WTC11 (cell line): Measurements from ENCODE around the gene KLF13. TPM values are rescaled to one million over a fixed set of nuclear protein-coding genes. Genes with fewer than 3 reads are reported as not detected.
A peak's percentile ranks its signal among the peaks of the same experiment; 100 is the strongest.

Source experiments
- ATAC-seq: fragments of 200-7000 bp; cut with Tn5 transposase; 2 replicates; pipeline ENCODE4 v1.10.0; 2021; ENCODE audit warnings: mild to moderate bottlenecking, moderate library complexity
- CTCF ChIA-PET: fragments of 300-600 bp; sonication (Branson Sonifier 250); formaldehyde crosslinking; loops from one replicate; lab custom pipeline; 2021; ENCODE audit warnings: antibody characterized with exemption; lab: Charles Lee
- POLR2A ChIA-PET: fragments of 350-600 bp; sonication (Branson Sonifier 250); formaldehyde crosslinking; loops from one replicate; lab custom pipeline; 2021; ENCODE audit warnings: antibody characterized with exemption; lab: Charles Lee
- DNase-seq: peaks from one replicate; pipeline ENCODE4 v3.0.0; 2021; ENCODE audit warnings: low spot score
- H3K27ac Mint-ChIP-seq: 2 replicates; pipeline ENCODE4 v1.8.0; 2021; ENCODE audit warnings: mixed read lengths
- H3K27me3 Mint-ChIP-seq: 2 replicates; pipeline ENCODE4 v1.8.0; 2021; ENCODE audit warnings: low read depth, mild to moderate bottlenecking, moderate library complexity, mixed read lengths
- H3K36me3 Mint-ChIP-seq: 2 replicates; pipeline ENCODE4 v1.8.0; 2021; ENCODE audit warnings: mixed read lengths
- H3K4me1 Mint-ChIP-seq: 2 replicates; pipeline ENCODE4 v1.8.0; 2022; ENCODE audit warnings: mixed read lengths
- H3K4me3 Mint-ChIP-seq: 2 replicates; pipeline ENCODE4 v1.8.0; 2021; ENCODE audit warnings: mild to moderate bottlenecking, moderate library complexity, mixed read lengths
- H3K9me3 Mint-ChIP-seq: 2 replicates; pipeline ENCODE4 v1.8.0; 2021; ENCODE audit warnings: mixed read lengths
- AFF4 ChIP-seq: sonication (generic); formaldehyde crosslinking; IDR thresholded peaks from 2 replicates; pipeline ENCODE4 v1.8.1; 2023; ENCODE audit warnings: mild to moderate bottlenecking, missing genetic modification reagents, borderline replicate concordance
- CREB1 ChIP-seq: sonication (generic); formaldehyde crosslinking; IDR thresholded peaks from 2 replicates; pipeline ENCODE4 v1.8.0; 2023; ENCODE audit warnings: mild to moderate bottlenecking, missing genetic modification reagents
- CTCF ChIP-seq: fragments of 200-600 bp; IDR thresholded peaks from 2 replicates; pipeline ENCODE4 v1.8.0; 2022; ENCODE audit warnings: antibody characterized with exemption
- E2F1 ChIP-seq: sonication (generic); formaldehyde crosslinking; IDR thresholded peaks from 2 replicates; pipeline ENCODE4 v1.8.0; 2022; ENCODE audit warnings: mild to moderate bottlenecking, missing genetic modification reagents
- FOXP1 ChIP-seq: sonication (generic); formaldehyde crosslinking; IDR thresholded peaks from 2 replicates; pipeline ENCODE4 v1.8.0; 2022; ENCODE audit warnings: missing genetic modification reagents, mild to moderate bottlenecking, moderate library complexity, borderline replicate concordance
- GRHL2 ChIP-seq: fragments of 250-450 bp; sonication (Bioruptor Pico); IDR thresholded peaks from 2 replicates; pipeline ENCODE4 v1.8.0; 2022; ENCODE audit warnings: mild to moderate bottlenecking, moderate library complexity; ENCODE audit not compliant: insufficient replicate concordance, severe bottlenecking
- GTF2I ChIP-seq: fragments of 250-450 bp; sonication (Bioruptor Pico); conservative IDR thresholded peaks from 2 replicates; pipeline ENCODE4 v1.4.0; 2021; ENCODE audit warnings: mild to moderate bottlenecking
- HMGA2 ChIP-seq: fragments of 250-450 bp; sonication (Bioruptor Pico); IDR thresholded peaks from 2 replicates; pipeline ENCODE4 v1.4.0; 2021; ENCODE audit warnings: mild to moderate bottlenecking, moderate library complexity
- NR2C2 ChIP-seq: sonication (generic); formaldehyde crosslinking; IDR thresholded peaks from 2 replicates; pipeline ENCODE4 v1.8.0; 2022; ENCODE audit warnings: mild to moderate bottlenecking, missing genetic modification reagents
- PRRX2 ChIP-seq: fragments of 250-450 bp; sonication (Bioruptor Pico); IDR thresholded peaks from 2 replicates; pipeline ENCODE4 v1.8.0; 2021; ENCODE audit warnings: mild to moderate bottlenecking
- RORB ChIP-seq: fragments of 250-450 bp; sonication (Bioruptor Pico); IDR thresholded peaks from 2 replicates; pipeline ENCODE4 v1.9.0; 2021; ENCODE audit warnings: mild to moderate bottlenecking
- TCF7 ChIP-seq: sonication (generic); formaldehyde crosslinking; IDR thresholded peaks from 2 replicates; pipeline ENCODE4 v1.8.0; 2022; ENCODE audit warnings: mild to moderate bottlenecking, low read depth, missing genetic modification reagents, moderate library complexity
- TEAD1 ChIP-seq: sonication (generic); formaldehyde crosslinking; IDR thresholded peaks from 2 replicates; pipeline ENCODE4 v1.8.0; 2022; ENCODE audit warnings: mild to moderate bottlenecking, missing genetic modification reagents
- USF1 ChIP-seq: sonication (generic); formaldehyde crosslinking; IDR thresholded peaks from 2 replicates; pipeline ENCODE4 v1.8.0; 2022; ENCODE audit warnings: mild to moderate bottlenecking, missing genetic modification reagents
- ZMAT4 ChIP-seq: fragments of 250-450 bp; sonication (Bioruptor Pico); IDR thresholded peaks from 2 replicates; pipeline ENCODE4 v1.9.0; 2021; ENCODE audit warnings: mild to moderate bottlenecking
- ZNF317 ChIP-seq: sonication (generic); formaldehyde crosslinking; IDR thresholded peaks from 2 replicates; pipeline ENCODE4 v1.8.1; 2023; ENCODE audit warnings: low read depth, mild to moderate bottlenecking, moderate library complexity, missing genetic modification reagents, borderline replicate concordance
- ZNF396 ChIP-seq: fragments of 250-450 bp; sonication (Bioruptor Pico); IDR thresholded peaks from 2 replicates; pipeline ENCODE4 v1.8.0; 2021; ENCODE audit warnings: mild to moderate bottlenecking, moderate library complexity, borderline replicate concordance
- ZNF423 ChIP-seq: fragments of 250-450 bp; sonication (Bioruptor Pico); IDR thresholded peaks from 2 replicates; pipeline ENCODE4 v2.1.2; 2022; ENCODE audit warnings: mild to moderate bottlenecking, moderate library complexity
- total RNA-seq: library from RNA; stranded (reverse); gene quantifications from 3 replicates; pipeline ENCODE4 v1.2.3, GENCODE V29; 2021

Gene KLF13
- total RNA-seq, 1 experiment from 2014 or later = 38.1 TPM

- TF ChIP-seq AFF4 (no peak), NR2C2 (no peak), ZNF423 (CRISPR knock-in tag) (no peak)
Observed at GRCh38 chr15:31387479-31388118, 61.0 kb downstream of the KLF13 start (continued).

- ChIA-PET CTCF (interaction anchor here (0.9 to 1.8 kb wide), 4 partner anchors 24 to 189 kb away, joined by 3 to 9 read pairs (median 3); no protein-coding TSS in a partner anchor), POLR2A (interaction anchor here (0.8 kb wide), 1 partner anchor 183 kb away, joined by 3 read pairs; no protein-coding TSS in a partner anchor)
- Mint-ChIP-seq H3K27ac (no peak overlapping the region), H3K9me3 (peaks cover 15% of the 10 kb centered on the region), H3K4me1 (peaks cover 12% of the 10 kb centered on the region), H3K4me3 (no peak overlapping the region), H3K27me3 (peaks cover 39% of the 10 kb centered on the region), H3K36me3 (peaks cover 7% of the 10 kb centered on the region)
- ATAC-seq = no peak
- DNase-seq = no peak
- TF ChIP-seq CTCF = no peak
- no peak for TF ChIP-seq RORB (CRISPR knock-in tag)
- TF ChIP-seq E2F1 = no peak
Observed at GRCh38 chr15:31389576-31389975, 62.9 kb downstream of the KLF13 start.

- POLR2A ChIA-PET = interaction anchor here (0.8 kb wide), 1 partner anchor 183 kb away, joined by 3 read pairs; no protein-coding TSS in a partner anchor
- Mint-ChIP-seq H3K27me3 (peaks cover 42% of the 10 kb centered on the region), H3K9me3 (peaks cover 15% of the 10 kb centered on the region)
- CTCF ChIA-PET = interaction anchor here (0.9 to 1.8 kb wide), 4 partner anchors 24 to 190 kb away, joined by 3 to 9 read pairs (median 3); no protein-coding TSS in a partner anchor
- ATAC-seq = no peak
- TF ChIP-seq GTF2I (CRISPR knock-in tag) = 0 out of 2 replicates have a peak, but pooled peaks have one; percentile 13
- no peak for TF ChIP-seq GRHL2 (CRISPR knock-in tag)
- TF ChIP-seq, all 79 proteins: peak for 1
- peaks cover 7% of the 10 kb centered on the region for H3K36me3 Mint-ChIP-seq
- no peak overlapping the region for H3K4me3 Mint-ChIP-seq
- no peak for DNase-seq
- H3K27ac Mint-ChIP-seq = no peak overlapping the region
- peaks cover 12% of the 10 kb centered on the region for H3K4me1 Mint-ChIP-seq
Observed at GRCh38 chr15:31390029-31390428, 63.4 kb downstream of the KLF13 start.

- no peak for ATAC-seq
- no peak overlapping the region for H3K27ac Mint-ChIP-seq
- H3K4me3 Mint-ChIP-seq = no peak overlapping the region
- peaks cover 15% of the 10 kb centered on the region for H3K9me3 Mint-ChIP-seq
- ChIA-PET POLR2A (no interaction called here), CTCF (interaction anchor here (1.7 to 1.8 kb wide), 2 partner anchors 25 to 44 kb away, joined by 9 to 16 read pairs; no protein-coding TSS in a partner anchor)
- peaks cover 12% of the 10 kb centered on the region for H3K4me1 Mint-ChIP-seq
- peaks cover 7% of the 10 kb centered on the region for H3K36me3 Mint-ChIP-seq
- peaks cover 43% of the 10 kb centered on the region for H3K27me3 Mint-ChIP-seq
- DNase-seq = no peak
- no peak for TF ChIP-seq HMGA2 (CRISPR knock-in tag)
- no peak for TF ChIP-seq USF1 (CRISPR knock-in tag)
- TF ChIP-seq PRRX2 (CRISPR knock-in tag) = no peak
- no peak for TF ChIP-seq CREB1 (CRISPR knock-in tag)
- no peak for TF ChIP-seq ZNF396 (CRISPR knock-in tag)
- TF ChIP-seq NR2C2 = no peak
- no peak for TF ChIP-seq TCF7 (CRISPR knock-in tag)
- no peak for TF ChIP-seq TEAD1
- no peak for TF ChIP-seq ZMAT4 (CRISPR knock-in tag)
- TF ChIP-seq ZNF317 (CRISPR knock-in tag) = no peak
- no peak for TF ChIP-seq FOXP1 (CRISPR knock-in tag)
Observed at GRCh38 chr15:31390777-31391486, 64.3 kb downstream of the KLF13 start.
